IMR-90 (cell line): Measurements from ENCODE around the gene USP24. TPM values are rescaled to one million over a fixed set of nuclear protein-coding genes. Genes with fewer than 3 reads are reported as not detected.

Source experiments
- ATAC-seq: fragments of 200-7000 bp; cut with Tn5 transposase; 2 replicates; pipeline ENCODE4 v1.9.1; 2020; ENCODE audit warnings: low read depth, mild to moderate bottlenecking, moderate library complexity
- BruUV-seq: library from RNA; stranded (reverse); fragments of 400-500 nt; replicated peaks from 2 replicates; lab custom pipeline; 2021; lab: Mats Ljungman, UMichigan
- CTCF ChIA-PET: fragments of 300-600 bp; formaldehyde crosslinking; extraction: SDS; loops from one replicate; lab custom pipeline; 2021; ENCODE audit warnings: antibody characterized with exemption; lab: Yijun Ruan, JAX
- POLR2A ChIA-PET: fragments of 300-600 bp; sonication (Branson Sonifier 250); formaldehyde crosslinking; loops from one replicate; lab custom pipeline; 2022; ENCODE audit warnings: antibody characterized with exemption; ENCODE audit not compliant: unreplicated experiment; lab: Charles Lee
- DNase-seq: peaks from one replicate; pipeline ENCODE4 v3.0.0; 2013
- H2AFZ ChIP-seq: replicated peaks from 2 replicates; pipeline ENCODE3; 2013; ENCODE audit warnings: low read length, mild to moderate bottlenecking; ENCODE audit not compliant: poor library complexity
- H2AK5ac ChIP-seq: 2 replicates; pipeline ENCODE4 v1.6.1; 2013; ENCODE audit warnings: low read depth, low read length, inconsistent platforms
- H2AK9ac ChIP-seq: replicated peaks from 2 replicates; pipeline ENCODE3; 2013; ENCODE audit warnings: mild to moderate bottlenecking, low read depth, low read length, moderate library complexity; ENCODE audit not compliant: poor library complexity
- H2BK120ac ChIP-seq: 2 replicates; pipeline ENCODE4 v1.6.1; 2013; ENCODE audit warnings: low read depth, low read length, inconsistent platforms
- H2BK15ac ChIP-seq: 3 replicates; pipeline ENCODE4 v1.6.1; 2013; ENCODE audit warnings: low read depth, low read length, inconsistent platforms
- H2BK20ac ChIP-seq: 2 replicates; pipeline ENCODE4 v1.6.1; 2013; ENCODE audit warnings: low read depth, mild to moderate bottlenecking, inconsistent platforms, low read length, moderate library complexity
- H2BK5ac ChIP-seq: 2 replicates; pipeline ENCODE4 v1.6.1; 2013; ENCODE audit warnings: mild to moderate bottlenecking, low read depth, low read length, inconsistent platforms; ENCODE audit not compliant: poor library complexity, severe bottlenecking
- H3K14ac ChIP-seq: replicated peaks from 2 replicates; pipeline ENCODE4 v1.6.1; 2013; ENCODE audit warnings: low read depth, low read length, inconsistent platforms
- H3K18ac ChIP-seq: 2 replicates; pipeline ENCODE4 v1.6.1; 2013; ENCODE audit warnings: low read depth, low read length, control low read depth
- H3K23ac ChIP-seq: 2 replicates; pipeline ENCODE4 v1.6.1; 2013; ENCODE audit warnings: low read depth, low read length, inconsistent platforms
- H3K27ac ChIP-seq: 2 replicates; pipeline ENCODE4 v1.5.1; 2013; ENCODE audit warnings: mild to moderate bottlenecking, control low read depth, low read length; ENCODE audit not compliant: insufficient read depth
- H3K27me3 ChIP-seq: 2 replicates; pipeline ENCODE4 v1.6.1; 2013; ENCODE audit warnings: low read length; ENCODE audit not compliant: control insufficient read depth, insufficient read depth
- H3K36me3 ChIP-seq: 2 replicates; pipeline ENCODE4 v1.6.1; 2013; ENCODE audit warnings: low read length, mixed read lengths; ENCODE audit not compliant: control insufficient read depth, insufficient read depth
- H3K4ac ChIP-seq: 2 replicates; pipeline ENCODE4 v1.6.1; 2013; ENCODE audit warnings: low read depth, low read length, inconsistent platforms
- H3K4me1 ChIP-seq: 2 replicates; pipeline ENCODE4 v1.6.1; 2013; ENCODE audit warnings: low read length, mixed read lengths; ENCODE audit not compliant: control insufficient read depth, insufficient read depth
- H3K4me2 ChIP-seq: 2 replicates; pipeline ENCODE4 v1.6.1; 2013; ENCODE audit warnings: low read depth, mild to moderate bottlenecking, control low read depth, low read length, moderate library complexity
- H3K4me3 ChIP-seq: 2 replicates; pipeline ENCODE4 v1.5.1; 2013; ENCODE audit warnings: low read depth, mild to moderate bottlenecking, control low read depth, low read length, moderate library complexity; ENCODE audit not compliant: insufficient read depth
- H3K56ac ChIP-seq: 2 replicates; pipeline ENCODE4 v1.6.1; 2013; ENCODE audit warnings: low read length, inconsistent platforms; ENCODE audit not compliant: insufficient read depth; ENCODE audit errors: extremely low read depth
- H3K79me1 ChIP-seq, 2 experiments: 2 replicates each; pipeline ENCODE4 v1.6.1; 2013; ENCODE audit warnings: low read length in 2 of 2, inconsistent platforms in 1 of 2, low read depth in 1 of 2
- H3K9ac ChIP-seq: 2 replicates; pipeline ENCODE4 v1.6.1; 2013; ENCODE audit warnings: low read depth, low read length, control low read depth
- H3K9me1 ChIP-seq: 2 replicates; pipeline ENCODE4 v1.6.1; 2013; ENCODE audit warnings: low read length, inconsistent platforms; ENCODE audit not compliant: insufficient read depth
- H3K9me3 ChIP-seq: 2 replicates; pipeline ENCODE4 v1.6.1; 2013; ENCODE audit warnings: low read length; ENCODE audit not compliant: control insufficient read depth, insufficient read depth
- H4K20me1 ChIP-seq: 2 replicates; pipeline ENCODE4 v1.6.1; 2013; ENCODE audit warnings: low read length, inconsistent platforms; ENCODE audit not compliant: insufficient read depth
- H4K5ac ChIP-seq: 2 replicates; pipeline ENCODE4 v1.6.1; 2013; ENCODE audit warnings: mild to moderate bottlenecking, low read depth, low read length, control low read depth
- H4K8ac ChIP-seq, 2 experiments: 2 replicates each; pipeline ENCODE4 v1.6.1; 2013; ENCODE audit warnings: low read depth in 2 of 2, low read length in 2 of 2, control low read depth in 1 of 2, inconsistent platforms in 1 of 2
- H4K91ac ChIP-seq: 2 replicates; pipeline ENCODE4 v1.6.1; 2013; ENCODE audit warnings: low read depth, low read length, inconsistent platforms; ENCODE audit not compliant: insufficient read depth
- CEBPB ChIP-seq: IDR thresholded peaks from 2 replicates; pipeline ENCODE4 v1.6.1; 2012; ENCODE audit warnings: low read depth, low read length, improper control_type of control experiment
- CHD1 ChIP-seq: IDR thresholded peaks from 2 replicates; pipeline ENCODE4 v1.6.1; 2012; ENCODE audit warnings: low read depth, low read length, improper control_type of control experiment
- ELK1 ChIP-seq: fragments of 150-350 bp; IDR thresholded peaks from 2 replicates; pipeline ENCODE4 v1.6.1; 2016; ENCODE audit warnings: low read depth, mild to moderate bottlenecking, low read length, moderate library complexity, borderline replicate concordance
- MAFK ChIP-seq: IDR thresholded peaks from 2 replicates; pipeline ENCODE4 v1.6.1; 2012; ENCODE audit warnings: low read depth, low read length, improper control_type of control experiment
- RCOR1 ChIP-seq: IDR thresholded peaks from 2 replicates; pipeline ENCODE4 v1.6.1; 2012; ENCODE audit warnings: mild to moderate bottlenecking, low read length, improper control_type of control experiment; ENCODE audit not compliant: insufficient replicate concordance
- RFX5 ChIP-seq: IDR thresholded peaks from 2 replicates; pipeline ENCODE4 v1.8.0; 2012; ENCODE audit warnings: low read depth, mild to moderate bottlenecking, low read length, moderate library complexity
- USF2 ChIP-seq: fragments of 150-350 bp; IDR thresholded peaks from 2 replicates; pipeline ENCODE4 v1.6.1; 2017; ENCODE audit warnings: mild to moderate bottlenecking, antibody characterized with exemption, low read length, low read depth
- WGBS, 2 experiments: methylation state at CpG; one replicate each; pipeline versions ENCODE4 v1.1.5 to v1.1.7; 2013; ENCODE audit warnings: missing lambda C conversion rate in 2 of 2; ENCODE audit not compliant: insufficient read length in 1 of 2; ENCODE audit errors: extremely low coverage in 2 of 2; 5-methylcytosine and 5-hydroxymethylcytosine counted together
- dilution Hi-C: fragments of 300-500 bp; cut with HindIII; formaldehyde crosslinking; loops from one replicate; pipeline ENCODE4 v1.14.3; 2018; ENCODE audit warnings: low sequenced_read_pairs; ENCODE audit not compliant: unreplicated experiment
- in situ Hi-C: fragments of 300-500 bp; cut with MboI; formaldehyde crosslinking; loops from 3 replicates; pipeline ENCODE4 v1.14.3; 2019; ENCODE audit warnings: low sequenced_read_pairs, inconsistent platforms, mixed read lengths
- intact Hi-C: fragments of 100-400 bp; cut with micrococcal nuclease; formaldehyde crosslinking; loops from 2 replicates; pipeline ENCODE4 v1.10.0; 2022
- polyA plus RNA-seq, 3 experiments: library from polyadenylated mRNA; depleted of rRNA; stranded (reverse); fragments of >200 nt; gene quantifications; 2 replicates each; pipeline ENCODE4 v1.2.3, GENCODE V29; 2012; ENCODE audit warnings: low replicate concordance in 1 of 3
- total RNA-seq: library from RNA; depleted of rRNA; stranded (reverse); fragments of >200 nt; gene quantifications from 2 replicates; pipeline ENCODE4 v1.2.3, GENCODE V29; 2012

The USP24 gene
- total and polyA plus RNA-seq, 2 of the 4 experiments (the other 2 are of a cell fraction): 8.4 to 36.7 TPM

- dilution Hi-C loops (no loop called here), in situ Hi-C loops (no loop called here)
These were observed 108.1 kb downstream of the USP24 start for GRCh38 chr1:55107101-55107500.

More at GRCh38 chr1:55107101-55107500, 108.1 kb downstream of the USP24 start:
- no peaks in the 10 kb centered on the region for H3K9me3 ChIP-seq
- no peak overlapping the region for H2AK9ac ChIP-seq
- H3K27me3 ChIP-seq: no peaks in the 10 kb centered on the region
- no peak overlapping the region for H3K23ac ChIP-seq
- no TSS peak for BruUV-seq
- H2AFZ ChIP-seq: no peak overlapping the region
- no peaks in the 10 kb centered on the region; a peak in 1 of 4 replicates for H3K79me1 ChIP-seq
- H4K91ac ChIP-seq: no peak overlapping the region
- H3K4me3 ChIP-seq: no peak overlapping the region
- H3K56ac ChIP-seq: no peak overlapping the region; the same call in 1 of the 2 replicates
- H3K18ac ChIP-seq: no peak overlapping the region
- ChIA-PET POLR2A (interaction anchor here (0.7 kb wide), 1 partner anchor 85 kb away, joined by 4 read pairs; no protein-coding TSS in a partner anchor), CTCF (no interaction called here)
- ATAC-seq (no peak), DNase-seq (no peak)
- no peak overlapping the region for H3K14ac ChIP-seq
- H4K5ac ChIP-seq: no peak overlapping the region; the same call in 1 of the 2 replicates
- intact Hi-C loops: no loop called here
- H3K4ac ChIP-seq: no peak overlapping the region
- H4K8ac ChIP-seq: no peak overlapping the region
- H2BK15ac ChIP-seq: no peak overlapping the region
- H3K4me2 ChIP-seq: no peak overlapping the region
- no peak overlapping the region for H2AK5ac ChIP-seq
- no peak overlapping the region for H2BK20ac ChIP-seq
- no peaks in the 10 kb centered on the region for H3K9me1 ChIP-seq
- no peak overlapping the region for H3K27ac ChIP-seq
- peaks cover 33% of the 10 kb centered on the region for H3K36me3 ChIP-seq
- H4K20me1 ChIP-seq: no peaks in the 10 kb centered on the region
- H2BK120ac ChIP-seq: no peak overlapping the region
- H2BK5ac ChIP-seq: no peak overlapping the region
- no peaks in the 10 kb centered on the region for H3K4me1 ChIP-seq
- no CpG with 5 or more reads among the region's 6 CpGs for WGBS, 2 experiments
- TF ChIP-seq RFX5 (no peak), ELK1 (no peak), CEBPB (no peak), CHD1 (no peak), MAFK (no peak), USF2 (no peak), RCOR1 (no peak)
- H3K9ac ChIP-seq: no peak overlapping the region
